ENCODE measurements around the gene DENND6B. TPM values are rescaled to one million over a fixed set of nuclear protein-coding genes. Genes with fewer than 3 reads are reported as not detected.
A peak's percentile ranks its signal among the peaks of the same experiment; 100 is the strongest.

The DENND6B gene
- total RNA-seq, 4 donors from 2014 or later, result 8.6 to 13.1 (median 11.7) TPM

DNA sequence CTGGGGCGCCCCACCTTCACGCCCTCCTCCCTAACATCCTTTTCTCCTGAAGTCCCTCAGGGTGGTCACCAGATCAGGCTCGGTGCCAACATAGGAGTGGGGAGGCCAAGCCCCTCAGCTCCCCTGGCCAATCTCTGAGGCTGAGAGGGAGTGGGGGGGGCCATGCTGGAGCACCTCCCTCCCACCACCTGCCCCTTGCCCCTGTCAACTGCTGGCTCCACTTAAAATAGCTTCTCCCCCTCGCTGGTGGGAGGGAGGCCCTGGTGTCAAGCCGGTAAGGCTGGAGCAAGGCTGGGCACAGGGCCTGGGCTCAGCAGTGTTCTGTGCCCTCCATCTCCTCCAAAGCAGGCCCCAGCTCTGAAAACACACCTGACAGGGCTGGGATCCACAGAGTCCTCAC, 24.2 kb downstream of the DENND6B start:
- DNase-seq (ENCODE audit: low spot score in 2 of 2), result no peak
- no peak overlapping the region for H3K4me3 ChIP-seq
- H3K27ac ChIP-seq, result peak overlapping the region; percentile 8 to 97 (median 89)
- 60 to 61% methylated on average over 4 of the region's 5 CpGs for WGBS, 2 donors
- H3K4me1 ChIP-seq, result peaks cover 8 to 88% (median 86%) of the 10 kb centered on the region in 4 donors
- H3K27me3 ChIP-seq, result no peaks in the 10 kb centered on the region
- H3K9me3 ChIP-seq, result no peaks in the 10 kb centered on the region
- no peaks in the 10 kb centered on the region for H3K36me3 ChIP-seq
- TF ChIP-seq EP300 (IDR thresholded peaks at IDR 0.05) (no peak), CTCF (IDR thresholded peaks at IDR 0.05) (no peak)

DNA sequence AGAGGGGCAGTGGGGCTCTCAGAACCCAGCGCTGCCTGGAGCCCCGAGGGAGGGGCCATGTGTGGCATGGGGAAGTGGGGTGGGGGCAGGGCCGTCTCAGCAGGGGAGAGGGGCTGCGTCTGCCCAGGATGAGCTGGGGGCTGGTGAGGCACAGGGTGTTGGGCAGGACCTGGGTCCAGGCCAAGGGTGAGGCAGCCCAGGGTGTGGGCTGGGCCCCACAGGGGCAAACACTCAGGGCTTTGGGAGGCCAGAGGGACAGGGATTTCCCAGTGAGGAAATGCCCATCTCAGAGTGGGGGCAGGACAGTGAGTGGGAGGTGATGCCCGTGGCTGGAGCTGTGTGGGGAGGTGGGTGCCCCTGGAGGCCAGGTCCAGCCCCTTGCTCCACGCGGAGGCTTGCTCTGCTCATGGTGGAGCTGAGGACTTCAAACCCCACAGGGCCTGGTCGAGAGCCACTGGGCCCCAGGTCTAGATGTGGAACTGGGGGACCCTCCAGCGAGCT, 24.7 kb downstream of the DENND6B start:
- Histone ChIP-seq H3K9me3 (no peaks in the 10 kb centered on the region), H3K36me3 (no peaks in the 10 kb centered on the region), H3K27me3 (no peaks in the 10 kb centered on the region), H3K4me1 (peaks cover 8 to 93% (median 90%) of the 10 kb centered on the region in 4 donors), H3K27ac (peak overlapping the region; percentile 8 to 97 (median 89)), H3K4me3 (no peak overlapping the region)
- TF ChIP-seq EP300 (IDR thresholded peaks at IDR 0.05), result no peak
- no peak for TF ChIP-seq CTCF (IDR thresholded peaks at IDR 0.05)
- no peak for TF ChIP-seq POLR2A (IDR thresholded peaks at IDR 0.05)
- 25 to 27% methylated on average over 7 to 9 of the region's 9 CpGs for WGBS, 2 donors
- DNase-seq (ENCODE audit: low spot score in 2 of 2), result no peak

DNA sequence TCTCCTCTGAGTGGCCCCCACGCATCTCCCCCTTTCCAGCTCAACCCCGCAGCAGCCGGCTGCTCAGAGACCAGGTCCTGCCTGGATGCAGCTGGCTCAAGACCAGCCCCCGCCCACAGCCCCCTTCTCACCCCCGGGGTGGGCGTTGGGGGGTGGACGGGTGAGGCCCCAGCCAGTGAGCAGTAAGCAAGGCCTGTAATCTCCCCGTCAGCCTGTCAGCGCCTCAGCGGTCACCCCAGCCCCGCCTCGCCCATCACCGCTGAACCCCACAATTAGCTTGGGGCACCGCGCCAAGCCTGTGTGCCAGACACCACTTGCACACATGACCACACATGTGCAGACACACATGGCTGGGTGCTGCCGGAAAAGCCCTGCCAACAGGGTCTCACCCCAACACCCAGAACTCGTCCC, 25.2 kb downstream of the DENND6B start:
- Histone ChIP-seq H3K9me3 (no peaks in the 10 kb centered on the region), H3K27ac (peak overlapping the region; percentile 8 to 97 (median 89)), H3K4me3 (no peak overlapping the region), H3K4me1 (peaks cover 8 to 98% (median 95%) of the 10 kb centered on the region in 4 donors), H3K36me3 (no peaks in the 10 kb centered on the region), H3K27me3 (no peaks in the 10 kb centered on the region)
- TF ChIP-seq POLR2A (IDR thresholded peaks at IDR 0.05) (no peak), CTCF (IDR thresholded peaks at IDR 0.05) (no peak), EP300 (IDR thresholded peaks at IDR 0.05) (no peak)
- 14 to 28% methylated on average over 3 to 13 of the region's 17 CpGs for WGBS, 2 donors
- DNase-seq (ENCODE audit: low spot score in 2 of 2), result no peak

DNA sequence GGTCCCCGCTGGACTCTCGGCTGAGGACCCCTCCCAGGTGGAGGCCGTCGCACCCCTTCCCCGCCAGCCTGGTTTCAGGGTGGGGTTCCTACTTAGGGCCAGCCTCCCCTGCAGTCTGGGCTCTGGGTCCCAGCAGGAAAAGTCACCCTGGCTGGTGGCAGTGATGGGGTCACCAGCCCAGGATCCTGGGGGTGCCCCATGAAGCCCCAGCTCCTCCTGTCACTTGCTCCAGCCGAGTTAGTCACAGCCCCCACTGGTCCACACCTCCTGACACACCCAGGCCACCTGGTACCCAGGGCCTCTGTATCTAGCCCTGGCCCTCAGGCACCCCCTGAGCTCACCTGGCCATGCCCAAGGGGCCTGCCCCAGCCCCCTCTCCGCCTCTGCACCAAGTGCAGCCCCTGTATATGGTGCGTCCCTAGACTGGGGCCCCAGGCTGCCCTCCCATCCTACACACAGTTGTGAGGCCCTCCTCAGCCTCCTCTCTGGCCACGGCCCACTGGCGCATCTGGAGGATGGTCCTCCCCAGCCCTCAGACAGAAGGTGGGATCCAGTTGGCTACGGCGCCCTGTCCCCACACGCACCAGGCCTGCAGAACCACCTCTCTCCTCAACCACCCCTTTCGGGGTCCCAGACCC, 26.1 kb downstream of the DENND6B start:
- Histone ChIP-seq H3K27ac (peak overlapping the region; percentile 11 to 97 (median 89)), H3K27me3 (no peaks in the 10 kb centered on the region), H3K4me1 (peaks cover 8 to 100% (median 93%) of the 10 kb centered on the region in 4 donors), H3K36me3 (no peaks in the 10 kb centered on the region), H3K9me3 (no peaks in the 10 kb centered on the region), H3K4me3 (peak overlapping the region in 2 of 4 donors; percentile 15 to 49)
- no peak for DNase-seq (ENCODE audit: low spot score in 2 of 2)
- WGBS, 2 donors, result 64 to 73% methylated on average over 8 to 14 of the region's 14 CpGs
- TF ChIP-seq POLR2A (IDR thresholded peaks at IDR 0.05), result no peak
- no peak for TF ChIP-seq EP300 (IDR thresholded peaks at IDR 0.05)
- TF ChIP-seq CTCF (IDR thresholded peaks at IDR 0.05), result no peak

DNA sequence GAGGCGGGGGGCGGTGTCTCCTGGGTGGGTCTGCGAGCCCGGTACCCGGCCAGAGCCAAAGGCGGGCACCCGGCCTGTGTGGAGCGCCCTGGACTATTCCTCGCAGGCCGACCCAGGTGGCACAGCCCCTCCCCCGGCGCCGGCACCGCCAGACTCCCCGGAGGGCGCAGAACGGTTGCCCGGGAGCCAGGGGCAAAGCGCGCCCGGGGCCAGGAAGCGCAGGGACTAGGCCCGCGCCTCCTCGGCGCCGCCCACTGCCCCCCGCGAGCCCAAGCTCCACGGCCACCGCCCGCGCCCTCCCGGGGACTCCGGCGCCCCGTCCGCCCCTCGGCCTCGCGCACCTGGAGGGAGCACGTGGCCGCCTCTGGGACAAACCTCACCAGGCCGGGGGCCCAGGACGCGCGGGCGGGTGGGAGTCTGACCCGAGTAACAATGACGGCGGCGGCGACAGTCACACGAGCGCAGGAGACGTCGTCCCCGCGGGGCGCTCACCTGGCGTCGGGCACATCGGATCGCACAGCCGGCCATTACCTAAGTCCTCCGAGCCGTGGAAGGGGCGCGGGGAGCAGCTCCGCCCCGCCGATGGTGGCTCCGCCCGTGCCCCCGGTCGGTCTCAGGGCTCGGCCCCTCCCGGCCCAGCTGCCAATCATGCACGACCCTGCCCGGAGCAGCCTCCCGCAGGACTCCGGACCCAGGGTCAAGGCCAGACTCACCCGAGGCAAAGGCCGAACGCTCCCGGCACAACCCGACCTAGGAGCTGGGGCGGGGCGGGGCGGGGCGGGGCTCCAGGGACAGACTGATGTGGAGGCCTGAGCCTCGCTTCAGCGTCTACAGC, 26.8 kb downstream of the DENND6B start:
- H3K36me3 ChIP-seq, result no peaks in the 10 kb centered on the region
- peak overlapping the region; percentile 28 to 51 (median 39) for H3K4me3 ChIP-seq
- peak overlapping the region; percentile 51 to 97 (median 89) for H3K27ac ChIP-seq
- H3K27me3 ChIP-seq, result no peaks in the 10 kb centered on the region
- H3K4me1 ChIP-seq, result peaks cover 4 to 100% (median 89%) of the 10 kb centered on the region in 4 donors
- H3K9me3 ChIP-seq, result no peaks in the 10 kb centered on the region
- WGBS, 2 donors, result 22 to 35% methylated on average over 23 to 28 of the region's 93 CpGs
- TF ChIP-seq POLR2A (IDR thresholded peaks at IDR 0.05) (no peak), EP300 (IDR thresholded peaks at IDR 0.05) (peak in 1 of 2 donors; percentile 2)
- DNase-seq (ENCODE audit: low spot score in 2 of 2), result no peak
